Tibial artery (tissue), 4 donors: ENCODE measurements around the gene CSRP1.

ENCODE experiments used
- DNase-seq, 2 donors: peaks; one replicate each; pipeline ENCODE4 v3.0.0-alpha.2; 2019
- H3K27ac ChIP-seq, 2 donors: fragments of 200-600 bp; sonication (generic) in 1 of 2; 1 replicate in 1 of 2; 2 replicates in 1 of 2; pipeline ENCODE4 v1.5.1; 2018 to 2019; ENCODE audit warnings: mild to moderate bottlenecking in 1 of 2
- H3K27me3 ChIP-seq, 2 donors: fragments of 200-600 bp; sonication (generic) in 1 of 2; one replicate each; pipeline versions ENCODE4 v1.5.1 to v1.6.0; 2016 to 2019
- H3K36me3 ChIP-seq, 3 donors: fragments of 200-600 bp; sonication (generic) in 2 of 3; one replicate each; pipeline ENCODE4 v1.5.1; 2016 to 2019; ENCODE audit warnings: mild to moderate bottlenecking in 2 of 3
- H3K4me1 ChIP-seq, 4 donors: fragments of 200-600 bp; sonication (generic) in 2 of 4; 1 replicate in 3 of 4; 2 replicates in 1 of 4; pipeline ENCODE4 v1.5.1; 2016 to 2019
- H3K4me3 ChIP-seq, 2 donors: fragments of 200-600 bp; sonication (generic) in 1 of 2; 1 replicate in 1 of 2; 2 replicates in 1 of 2; pipeline ENCODE4 v1.5.1; 2018 to 2019; ENCODE audit warnings: mild to moderate bottlenecking in 2 of 2
- H3K9me3 ChIP-seq, 3 donors: fragments of 200-600 bp; sonication (generic) in 1 of 3; one replicate each; pipeline ENCODE4 v1.5.1; 2016 to 2019
- intact Hi-C: fragments of 100-400 bp; cut with DNase I; formaldehyde crosslinking; loops from one replicate; pipeline ENCODE4 v1.15.0; 2023; ENCODE audit warnings: low total_unique reads
- TF ChIP-seq, protein P1 (sequence below), 2 experiments: fragments of 200-600 bp in 1 of 2; fragments of 450-650 bp in 1 of 2; IDR thresholded peaks; one replicate each; pipeline ENCODE4 v1.5.1; 2017 to 2019; ENCODE audit warnings: antibody characterized with exemption in 2 of 2, mild to moderate bottlenecking in 1 of 2, moderate library complexity in 1 of 2

Gene CSRP1

DNA sequence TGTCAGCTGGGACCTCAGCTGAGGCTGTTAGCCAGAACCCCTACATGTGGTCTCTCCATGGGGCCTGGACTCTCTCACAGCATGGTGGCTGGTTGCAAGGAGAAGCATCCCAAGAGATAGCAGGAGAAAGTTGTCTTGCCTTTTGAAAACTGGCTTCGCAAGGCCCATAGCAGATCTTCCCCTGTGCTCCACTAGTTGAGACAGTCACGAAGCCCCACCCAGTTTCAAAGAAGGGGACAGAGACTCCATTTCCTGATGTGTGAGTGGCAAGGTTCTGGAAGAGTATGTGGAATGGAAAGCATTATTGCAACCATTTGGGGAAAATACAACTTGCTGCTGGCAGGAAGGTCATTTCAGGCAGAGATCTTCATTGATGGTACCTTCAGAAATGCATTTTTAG lies 7.5 kb upstream of the CSRP1 start:
- TF ChIP-seq, protein P1, sequence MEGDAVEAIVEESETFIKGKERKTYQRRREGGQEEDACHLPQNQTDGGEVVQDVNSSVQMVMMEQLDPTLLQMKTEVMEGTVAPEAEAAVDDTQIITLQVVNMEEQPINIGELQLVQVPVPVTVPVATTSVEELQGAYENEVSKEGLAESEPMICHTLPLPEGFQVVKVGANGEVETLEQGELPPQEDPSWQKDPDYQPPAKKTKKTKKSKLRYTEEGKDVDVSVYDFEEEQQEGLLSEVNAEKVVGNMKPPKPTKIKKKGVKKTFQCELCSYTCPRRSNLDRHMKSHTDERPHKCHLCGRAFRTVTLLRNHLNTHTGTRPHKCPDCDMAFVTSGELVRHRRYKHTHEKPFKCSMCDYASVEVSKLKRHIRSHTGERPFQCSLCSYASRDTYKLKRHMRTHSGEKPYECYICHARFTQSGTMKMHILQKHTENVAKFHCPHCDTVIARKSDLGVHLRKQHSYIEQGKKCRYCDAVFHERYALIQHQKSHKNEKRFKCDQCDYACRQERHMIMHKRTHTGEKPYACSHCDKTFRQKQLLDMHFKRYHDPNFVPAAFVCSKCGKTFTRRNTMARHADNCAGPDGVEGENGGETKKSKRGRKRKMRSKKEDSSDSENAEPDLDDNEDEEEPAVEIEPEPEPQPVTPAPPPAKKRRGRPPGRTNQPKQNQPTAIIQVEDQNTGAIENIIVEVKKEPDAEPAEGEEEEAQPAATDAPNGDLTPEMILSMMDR (IDR thresholded peaks at IDR 0.05), result no peak
- H3K4me3 ChIP-seq, result no peak overlapping the region
- H3K27me3 ChIP-seq, result no peaks in the 10 kb centered on the region
- H3K36me3 ChIP-seq, result no peaks in the 10 kb centered on the region
- intact Hi-C loops, result no loop called here
- H3K9me3 ChIP-seq, result no peaks in the 10 kb centered on the region
- peak; percentile 3 to 45 for DNase-seq
- H3K27ac ChIP-seq, result no peak overlapping the region
- peaks cover 0 to 26% (median 18%) of the 10 kb centered on the region in 4 donors for H3K4me1 ChIP-seq

DNA sequence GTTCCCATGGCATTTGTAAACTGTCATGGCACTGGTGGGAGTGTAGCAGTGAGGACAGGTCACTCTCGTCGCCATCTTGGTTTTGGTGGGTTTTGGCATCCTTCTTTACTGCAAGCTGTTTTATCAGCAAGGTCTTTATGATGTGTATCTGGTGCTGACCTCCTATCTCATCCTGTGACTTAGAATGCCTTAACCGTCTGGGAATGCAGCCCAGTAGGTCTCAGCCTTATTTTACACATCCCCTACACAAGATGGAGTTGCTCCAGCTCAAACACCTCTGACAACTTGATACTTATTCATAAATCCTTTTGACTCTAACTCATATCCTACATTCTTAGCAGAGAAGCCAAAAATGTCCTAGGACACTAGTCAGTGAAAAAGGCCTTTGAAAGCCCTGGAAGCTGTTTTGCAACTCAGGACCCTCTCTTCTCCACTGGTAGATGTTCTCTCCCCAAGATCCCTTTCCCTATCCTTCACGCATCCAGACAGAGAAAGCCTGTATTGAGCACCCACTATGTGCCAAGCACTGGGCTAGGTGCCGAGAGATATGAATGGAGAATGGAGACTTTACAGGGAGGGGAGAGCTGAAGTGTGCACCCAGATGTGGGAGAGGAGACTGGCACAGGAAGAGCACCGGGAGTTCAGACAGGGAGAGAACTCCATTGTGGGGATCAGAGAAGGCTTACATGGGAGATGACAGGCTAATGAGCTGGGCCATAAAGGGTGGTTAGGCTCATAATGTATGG lies 6.7 kb upstream of the CSRP1 start:
- Histone ChIP-seq H3K4me3 (no peak overlapping the region), H3K9me3 (no peaks in the 10 kb centered on the region), H3K27me3 (no peaks in the 10 kb centered on the region), H3K36me3 (no peaks in the 10 kb centered on the region), H3K4me1 (peaks cover 0 to 27% (median 18%) of the 10 kb centered on the region in 4 donors), H3K27ac (peak overlapping the region in 1 of 2 donors; percentile 21)
- intact Hi-C loops, result loop anchor here (2.0 kb wide), 1 partner anchor 65 kb away; no protein-coding TSS in a partner anchor
- TF ChIP-seq, protein P1 (IDR thresholded peaks at IDR 0.05), result no peak
- DNase-seq, result peak; percentile 6 to 16

DNA sequence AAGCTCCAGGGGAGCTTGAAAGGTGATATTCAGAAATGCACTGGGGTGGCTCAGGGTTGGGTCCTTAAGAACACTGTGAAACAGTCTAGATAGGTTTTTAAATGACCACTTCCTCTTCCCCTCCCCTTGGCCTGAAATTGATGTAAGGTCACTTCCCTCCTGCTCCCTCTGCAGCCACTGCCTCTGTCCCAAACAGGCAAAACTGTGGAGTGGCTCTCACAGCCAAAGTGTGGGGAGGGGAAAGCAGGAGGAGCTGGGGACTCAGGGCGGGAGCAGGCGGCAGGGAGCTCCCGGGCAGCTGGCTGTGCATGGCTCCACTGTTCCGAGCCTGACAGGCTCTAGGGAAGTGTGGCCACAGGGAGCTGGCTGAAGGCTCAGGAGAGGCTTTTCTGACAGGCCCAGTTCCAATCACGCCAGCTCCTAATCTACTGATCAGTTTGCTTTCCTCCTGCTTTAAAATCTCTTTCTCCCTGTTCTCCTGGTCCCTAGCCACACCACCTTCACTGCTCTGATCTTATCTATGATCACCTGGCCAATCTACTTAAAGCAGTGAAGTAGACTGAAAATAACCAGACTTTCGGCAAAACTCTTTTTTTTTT lies 5.1 kb upstream of the CSRP1 start:
- H3K36me3 ChIP-seq, result no peaks in the 10 kb centered on the region
- peak overlapping the region; percentile 57 to 65 for H3K27ac ChIP-seq
- no peak overlapping the region for H3K4me3 ChIP-seq
- H3K27me3 ChIP-seq, result no peaks in the 10 kb centered on the region
- H3K9me3 ChIP-seq, result no peaks in the 10 kb centered on the region
- intact Hi-C loops, result loop anchor here (1.0 to 2.0 kb wide), 2 partner anchors 30 to 63 kb away; no protein-coding TSS in a partner anchor
- TF ChIP-seq, protein P1 (IDR thresholded peaks at IDR 0.05), result no peak
- peaks cover 0 to 42% (median 29%) of the 10 kb centered on the region in 4 donors for H3K4me1 ChIP-seq
- peak; percentile 61 to 84 for DNase-seq

DNA sequence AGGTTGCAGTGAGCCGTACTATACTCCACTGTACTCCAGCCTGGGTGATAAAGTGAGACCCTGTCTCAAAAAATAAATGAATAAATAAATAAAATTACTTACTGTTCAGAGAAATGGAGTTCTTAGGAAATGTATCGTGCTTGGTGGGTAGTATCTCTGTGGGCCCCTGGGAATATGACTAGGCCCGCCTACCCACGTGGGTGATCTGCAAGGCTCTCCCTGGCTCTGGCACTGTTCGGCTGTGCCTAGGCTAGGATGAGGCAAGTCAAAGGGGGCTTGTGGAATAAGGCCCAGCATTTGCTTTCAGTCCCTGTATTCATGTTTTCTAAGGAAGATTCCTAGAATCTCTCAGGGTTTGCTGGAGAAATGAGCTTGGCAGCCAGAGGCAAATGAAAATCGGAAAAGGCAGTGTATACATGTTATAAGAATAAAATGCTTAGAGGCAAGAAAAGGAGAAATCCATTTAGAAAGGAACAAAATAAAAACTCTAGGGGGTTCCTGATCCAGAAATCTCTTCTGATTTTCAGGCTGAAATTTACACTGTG lies 4.5 kb upstream of the CSRP1 start:
- Histone ChIP-seq H3K4me1 (peaks cover 0 to 42% (median 29%) of the 10 kb centered on the region in 4 donors), H3K36me3 (no peaks in the 10 kb centered on the region), H3K9me3 (no peaks in the 10 kb centered on the region), H3K4me3 (no peak overlapping the region), H3K27ac (peak overlapping the region; percentile 57 to 65), H3K27me3 (no peaks in the 10 kb centered on the region)
- TF ChIP-seq, protein P1 (IDR thresholded peaks at IDR 0.05), result no peak
- peak; percentile 19 to 63 for DNase-seq
- intact Hi-C loops, result no loop called here

DNA sequence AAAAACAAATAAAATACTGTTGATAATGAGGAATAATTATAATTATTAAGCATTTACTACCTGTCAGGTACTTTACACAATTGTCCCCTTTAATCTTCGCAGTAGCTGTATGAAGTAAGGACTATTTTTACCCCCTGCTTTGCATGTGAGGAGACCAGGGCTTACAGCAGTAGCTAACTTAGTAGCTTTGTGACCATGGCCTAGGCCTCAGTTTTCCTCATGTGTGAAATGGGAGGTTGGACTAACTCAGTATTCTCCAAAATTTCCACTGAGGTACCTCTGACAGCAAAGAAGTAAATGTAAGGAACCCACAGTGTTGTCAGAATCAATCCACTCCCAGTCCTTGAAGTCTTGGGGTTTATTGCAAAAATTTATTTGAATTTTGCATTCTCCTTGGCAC lies 3.8 kb upstream of the CSRP1 start:
- Histone ChIP-seq H3K4me3 (no peak overlapping the region), H3K27ac (no peak overlapping the region), H3K27me3 (no peaks in the 10 kb centered on the region), H3K36me3 (no peaks in the 10 kb centered on the region), H3K4me1 (peaks cover 0 to 45% (median 29%) of the 10 kb centered on the region in 4 donors), H3K9me3 (no peaks in the 10 kb centered on the region)
- intact Hi-C loops, result no loop called here
- TF ChIP-seq, protein P1 (IDR thresholded peaks at IDR 0.05), result no peak
- DNase-seq, result peak in 1 of 2 donors; percentile 3
